NK-92 (cell line): ENCODE measurements around the gene DOK7.
"Not testable (repeated sequence)": the region's sequence is repeated elsewhere in the genome, so short reads cannot be mapped to it uniquely, and the experiment has no call there.

Experiments
- DNase-seq: peaks from one replicate; lab custom pipeline; 2025; ENCODE audit not compliant: unreplicated experiment; lab: John Stamatoyannopoulos, UW

The DOK7 gene

DNA sequence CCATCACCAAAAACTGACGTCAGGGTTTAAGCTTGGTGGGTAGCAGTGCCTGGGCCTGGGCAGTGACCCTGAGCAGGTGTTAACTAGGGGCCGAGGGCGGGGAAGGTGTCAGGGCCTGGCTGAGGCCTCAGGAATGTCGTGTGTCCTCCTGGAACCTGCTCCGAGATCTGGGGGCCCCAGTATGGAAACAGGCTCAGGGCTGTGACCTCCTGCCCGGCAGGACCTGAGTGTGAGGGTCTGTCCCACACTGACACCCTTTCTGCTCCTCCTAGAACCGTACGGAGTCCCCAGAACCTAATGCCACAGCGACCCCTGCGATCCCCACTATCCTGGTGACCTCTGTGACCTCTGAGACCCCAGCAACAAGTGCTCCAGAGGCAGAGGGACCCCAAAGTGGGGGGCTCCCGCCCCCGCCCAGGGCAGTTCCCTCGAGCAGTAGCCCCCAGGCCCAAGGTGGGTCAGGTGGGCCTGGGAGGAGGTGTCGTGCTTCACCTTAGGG is 20.6 kb upstream of the DOK7 start:
- no peak for DNase-seq

DNA sequence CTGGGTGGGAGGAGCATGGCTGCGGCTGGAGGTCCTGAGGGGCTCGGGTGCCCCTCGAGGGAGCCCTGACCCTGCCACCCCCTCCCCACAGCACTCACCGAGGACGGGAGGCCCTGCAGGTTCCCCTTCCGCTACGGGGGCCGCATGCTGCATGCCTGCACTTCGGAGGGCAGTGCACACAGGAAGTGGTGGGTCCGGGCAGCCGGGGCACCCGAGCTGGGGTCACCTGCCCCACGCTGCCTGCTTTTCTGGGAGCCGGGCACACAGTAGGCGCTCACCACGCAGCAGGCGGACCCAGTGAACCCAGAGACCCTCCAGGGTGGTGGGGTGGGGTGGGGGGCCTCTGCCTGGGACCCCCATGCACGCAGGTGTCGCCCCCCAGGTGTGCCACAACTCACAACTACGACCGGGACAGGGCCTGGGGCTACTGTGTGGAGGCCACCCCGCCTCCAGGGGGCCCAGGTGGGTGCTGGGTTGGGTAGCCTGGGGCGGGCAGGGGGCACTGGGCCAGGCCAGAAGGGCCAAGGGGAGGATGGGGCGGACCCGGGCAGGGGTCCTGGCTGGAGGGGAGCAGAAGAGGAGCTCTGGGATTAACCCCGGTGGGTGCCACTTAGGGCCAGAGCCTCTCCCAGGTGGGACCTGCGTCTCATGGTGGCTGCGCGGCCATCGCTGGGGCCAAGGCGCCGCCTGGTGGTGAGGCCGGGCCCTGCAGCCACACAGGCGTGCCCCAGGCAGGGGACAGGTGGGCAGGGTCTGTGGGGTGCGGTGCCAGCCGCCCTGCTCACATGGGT is 20.0 kb upstream of the DOK7 start:
- no peak for DNase-seq

DNA sequence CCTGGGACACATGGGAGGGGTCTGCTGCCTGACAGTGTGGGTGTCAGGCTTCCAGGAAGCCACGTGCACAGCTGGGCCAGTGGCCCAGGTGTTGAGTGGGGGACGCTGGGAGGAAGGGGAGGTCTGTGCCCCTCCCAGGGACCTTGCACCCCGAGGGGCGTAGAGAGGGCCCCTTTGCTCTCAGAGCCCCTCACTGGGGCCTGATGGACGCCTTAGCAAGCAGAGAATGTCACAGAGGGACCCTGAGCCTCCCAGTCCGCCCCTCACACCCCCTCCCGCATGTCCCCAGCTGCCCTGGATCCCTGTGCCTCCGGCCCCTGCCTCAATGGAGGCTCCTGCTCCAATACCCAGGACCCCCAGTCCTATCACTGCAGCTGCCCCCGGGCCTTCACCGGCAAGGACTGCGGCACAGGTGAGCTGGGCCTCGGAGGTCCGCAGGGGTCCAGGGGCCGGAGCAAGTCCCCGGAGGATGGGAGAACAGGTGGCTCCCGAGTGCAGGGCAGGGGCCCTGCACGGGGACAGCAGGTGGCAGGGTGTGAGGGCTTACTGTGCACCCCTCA is 19.3 kb upstream of the DOK7 start:
- DNase-seq = no peak

DNA sequence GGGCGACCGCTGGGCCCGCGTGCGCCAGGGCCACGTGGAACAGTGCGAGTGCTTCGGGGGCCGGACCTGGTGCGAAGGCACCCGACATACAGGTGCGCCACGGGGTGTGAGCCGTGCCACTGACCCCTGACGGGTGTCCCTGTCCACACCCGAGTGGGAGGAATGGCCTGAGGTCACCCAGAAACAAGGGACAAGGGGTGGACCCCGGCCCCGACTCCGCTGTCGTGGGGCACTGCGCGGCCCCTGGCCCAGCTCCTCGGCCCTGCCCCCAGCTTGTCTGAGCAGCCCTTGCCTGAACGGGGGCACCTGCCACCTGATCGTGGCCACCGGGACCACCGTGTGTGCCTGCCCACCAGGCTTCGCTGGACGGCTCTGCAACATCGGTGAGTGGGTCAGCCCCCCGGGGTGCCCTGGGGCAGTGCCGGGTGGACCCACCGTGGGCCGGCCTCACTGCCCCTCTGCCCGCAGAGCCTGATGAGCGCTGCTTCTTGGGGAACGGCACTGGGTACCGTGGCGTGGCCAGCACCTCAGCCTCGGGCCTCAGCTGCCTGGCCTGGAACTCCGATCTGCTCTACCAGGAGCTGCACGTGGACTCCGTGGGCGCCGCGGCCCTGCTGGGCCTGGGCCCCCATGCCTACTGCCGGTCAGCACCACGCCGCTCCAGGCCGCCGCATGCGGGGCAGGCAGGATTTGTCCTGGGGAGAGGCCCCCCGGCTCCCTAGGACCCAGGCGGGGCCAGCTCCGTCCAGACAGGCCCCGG is 18.6 kb upstream of the DOK7 start:
- DNase-seq = no peak

DNA sequence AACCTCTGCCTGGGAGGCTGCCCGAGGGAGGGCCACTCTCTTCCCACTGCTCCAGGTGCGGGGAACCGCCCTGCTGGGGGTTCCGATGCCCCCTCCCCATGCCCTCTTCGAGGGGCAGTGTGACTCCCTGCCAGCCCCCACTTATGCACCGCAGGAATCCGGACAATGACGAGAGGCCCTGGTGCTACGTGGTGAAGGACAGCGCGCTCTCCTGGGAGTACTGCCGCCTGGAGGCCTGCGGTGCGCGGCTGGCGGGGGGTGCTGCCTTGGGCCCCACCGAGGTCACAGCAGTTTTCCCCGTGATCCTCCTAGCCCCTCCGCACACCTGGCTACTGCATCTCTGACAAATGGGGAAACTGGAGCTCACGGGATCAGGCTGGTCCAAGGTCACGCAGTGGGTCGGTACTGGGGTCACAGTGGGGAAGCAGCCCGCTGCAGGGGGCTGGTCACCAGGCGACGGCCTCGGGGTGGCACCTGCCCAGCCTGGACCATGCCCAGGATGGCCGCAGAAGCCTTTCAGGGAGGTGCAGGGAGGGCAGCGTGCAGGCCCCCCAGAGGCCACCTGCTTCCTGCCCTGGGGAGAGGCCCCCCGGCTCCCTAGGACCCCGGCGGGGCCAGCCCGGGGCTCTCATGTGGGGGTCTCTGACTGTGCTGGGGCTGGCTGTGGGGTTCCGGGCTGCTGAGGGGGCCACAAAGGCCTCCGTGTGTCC is 17.8 kb upstream of the DOK7 start:
- no peak for DNase-seq

DNA sequence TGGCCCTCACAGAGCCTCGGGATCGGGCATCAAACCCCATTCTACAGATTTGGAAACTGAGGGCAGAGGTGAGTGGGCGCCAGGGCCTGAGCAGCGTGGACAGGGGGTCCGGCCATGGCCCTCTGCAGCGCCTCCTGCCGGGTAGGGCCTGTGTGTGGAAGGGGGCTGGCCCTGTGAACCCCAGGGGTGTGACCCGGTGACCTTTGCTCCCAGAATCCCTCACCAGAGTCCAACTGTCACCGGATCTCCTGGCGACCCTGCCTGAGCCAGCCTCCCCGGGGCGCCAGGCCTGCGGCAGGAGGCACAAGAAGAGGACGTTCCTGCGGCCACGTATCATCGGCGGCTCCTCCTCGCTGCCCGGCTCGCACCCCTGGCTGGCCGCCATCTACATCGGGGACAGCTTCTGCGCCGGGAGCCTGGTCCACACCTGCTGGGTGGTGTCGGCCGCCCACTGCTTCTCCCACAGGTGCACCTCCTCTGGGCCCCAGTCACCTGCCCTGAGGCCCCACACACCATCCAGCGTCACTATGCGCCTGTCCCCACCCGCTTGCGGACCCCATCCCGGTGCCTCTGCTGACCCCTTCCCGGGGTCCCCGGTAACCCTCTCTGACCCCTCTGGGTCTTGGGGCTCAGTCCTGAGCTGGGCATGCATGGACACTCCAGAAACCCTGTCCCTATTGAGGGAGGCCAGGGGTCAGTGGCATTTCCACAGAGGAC is 17.1 kb upstream of the DOK7 start:
- no peak for DNase-seq

DNA sequence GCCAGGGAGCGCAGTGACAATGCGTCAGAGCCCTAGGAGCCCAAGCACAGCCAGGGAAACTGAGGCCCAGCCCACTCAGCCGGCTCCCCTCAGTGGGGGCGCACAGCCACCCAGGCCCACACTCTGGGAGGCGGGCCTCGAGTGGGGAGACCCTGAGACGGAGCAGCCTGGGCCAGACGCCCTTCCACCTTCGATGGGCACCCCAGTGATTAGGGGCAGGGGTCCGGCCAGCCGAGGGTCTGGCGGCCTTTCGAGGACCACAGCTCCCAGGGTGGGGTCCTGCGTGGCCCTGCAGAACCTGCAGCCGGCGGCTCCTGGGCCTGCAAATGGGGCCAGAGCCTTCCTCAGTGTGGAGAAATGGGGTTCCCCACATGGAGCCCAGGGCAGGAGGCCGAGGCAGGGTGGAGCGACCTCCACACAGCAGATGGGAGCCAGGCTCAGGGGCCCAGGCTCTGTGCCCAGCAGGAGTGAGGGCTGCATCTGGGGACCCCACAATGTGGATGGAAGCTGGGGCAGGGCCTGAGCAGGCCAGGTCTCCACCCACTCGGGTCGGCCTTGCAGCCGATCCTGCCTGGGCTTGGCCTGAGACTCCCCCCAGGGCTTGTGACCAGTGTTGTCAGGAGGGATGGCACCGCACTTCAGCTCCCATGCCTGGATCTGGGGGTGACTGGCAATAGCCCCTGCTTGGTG is 16.3 kb upstream of the DOK7 start:
- no peak for DNase-seq

DNA sequence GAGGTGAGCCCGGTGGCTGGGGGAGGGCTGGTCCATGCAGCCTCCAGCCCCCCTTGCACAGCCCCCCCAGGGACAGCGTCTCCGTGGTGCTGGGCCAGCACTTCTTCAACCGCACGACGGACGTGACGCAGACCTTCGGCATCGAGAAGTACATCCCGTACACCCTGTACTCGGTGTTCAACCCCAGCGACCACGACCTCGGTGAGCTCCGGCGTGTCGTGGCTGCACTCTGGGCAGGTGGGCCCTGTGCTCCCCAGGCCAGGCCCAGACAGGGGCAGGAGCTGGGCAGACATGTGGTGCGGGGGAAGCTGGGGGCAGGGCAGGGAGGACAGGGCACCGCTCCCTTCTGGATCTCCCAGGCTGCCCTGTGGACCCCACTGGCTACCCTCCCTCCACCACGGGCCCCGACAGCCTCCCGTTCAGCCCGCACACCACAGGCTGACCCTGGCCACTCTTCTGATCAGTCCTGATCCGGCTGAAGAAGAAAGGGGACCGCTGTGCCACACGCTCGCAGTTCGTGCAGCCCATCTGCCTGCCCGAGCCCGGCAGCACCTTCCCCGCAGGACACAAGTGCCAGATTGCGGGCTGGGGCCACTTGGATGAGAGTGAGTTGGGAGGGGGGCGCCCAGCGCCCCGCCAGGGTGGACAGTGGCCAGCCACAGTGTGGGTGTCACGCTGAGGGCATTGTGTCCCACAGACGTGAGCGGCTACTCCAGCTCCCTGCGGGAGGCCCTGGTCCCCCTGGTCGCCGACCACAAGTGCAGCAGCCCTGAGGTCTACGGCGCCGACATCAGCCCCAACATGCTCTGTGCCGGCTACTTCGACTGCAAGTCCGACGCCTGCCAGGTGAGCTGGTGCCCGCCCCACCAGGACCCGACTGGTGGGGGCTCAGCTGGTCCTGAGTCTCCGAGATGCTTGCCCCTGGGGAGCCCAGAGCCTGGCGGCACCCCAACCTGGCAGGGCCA is 15.4 kb upstream of the DOK7 start:
- DNase-seq = no peak

DNA sequence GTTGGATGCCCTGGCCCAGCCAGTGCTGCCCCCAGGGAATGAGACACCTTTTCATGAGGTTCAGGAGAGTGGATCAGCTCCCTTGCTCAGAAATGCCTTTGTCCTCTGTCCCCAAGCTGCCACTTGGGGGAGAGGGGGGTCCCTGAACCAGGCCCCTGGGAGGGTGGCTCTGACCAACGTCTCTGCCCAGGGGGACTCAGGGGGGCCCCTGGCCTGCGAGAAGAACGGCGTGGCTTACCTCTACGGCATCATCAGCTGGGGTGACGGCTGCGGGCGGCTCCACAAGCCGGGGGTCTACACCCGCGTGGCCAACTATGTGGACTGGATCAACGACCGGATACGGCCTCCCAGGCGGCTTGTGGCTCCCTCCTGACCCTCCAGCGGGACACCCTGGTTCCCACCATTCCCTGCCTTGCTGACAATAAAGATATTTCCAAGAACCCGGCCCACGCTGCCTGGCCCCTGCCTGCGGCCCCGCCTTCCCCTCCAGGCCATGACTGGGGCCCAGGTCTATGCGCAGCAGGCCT is 14.0 kb upstream of the DOK7 start:
- DNase-seq = no peak

DNA sequence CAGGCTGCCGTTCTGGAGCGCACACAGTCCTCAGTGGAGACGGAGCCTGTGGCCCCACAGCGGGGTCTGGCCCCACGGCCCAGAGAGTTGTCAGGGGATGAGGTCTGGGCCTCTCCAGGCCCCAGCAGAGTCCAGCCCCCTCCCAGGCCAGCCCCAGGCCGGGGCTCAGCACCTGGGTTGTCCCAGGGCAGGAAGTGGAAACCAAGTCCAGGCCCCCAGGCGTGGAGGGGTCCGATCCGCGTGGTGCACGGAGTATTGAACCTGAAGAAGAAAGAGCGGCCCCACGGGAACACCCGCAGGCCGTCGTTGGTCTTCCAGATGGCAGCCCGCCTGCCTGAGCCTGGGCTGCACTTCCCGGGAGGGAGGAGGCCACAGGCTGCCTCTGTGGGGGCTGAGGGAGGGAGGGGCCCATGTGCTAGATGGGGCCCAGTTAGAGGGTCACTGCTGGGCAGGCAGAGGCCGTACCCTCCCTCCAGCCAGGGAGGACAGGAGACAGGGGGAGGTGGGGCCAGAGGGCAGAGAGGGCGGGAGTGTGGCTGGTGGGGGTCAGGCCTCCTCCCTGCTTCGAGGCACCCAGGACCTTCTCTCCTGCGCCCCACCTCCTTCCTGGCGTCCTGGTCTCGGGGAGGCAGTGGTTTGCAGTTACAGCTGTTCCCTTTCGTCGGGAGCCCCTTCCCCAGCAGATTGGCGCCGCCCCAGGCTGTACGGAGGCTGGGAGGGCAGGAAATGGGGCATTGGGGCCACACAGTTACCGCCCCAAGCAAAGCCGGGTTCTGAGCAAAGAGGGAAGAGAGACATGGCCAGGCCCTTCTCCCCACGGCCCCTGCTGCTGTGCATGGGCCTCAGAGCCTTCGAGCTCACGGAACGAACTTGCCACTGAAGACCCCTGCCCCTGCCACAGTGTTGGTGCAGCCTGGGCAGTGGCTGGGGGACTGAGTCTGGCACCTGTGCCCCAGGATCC is 13.3 kb upstream of the DOK7 start:
- no peak for DNase-seq

DNA sequence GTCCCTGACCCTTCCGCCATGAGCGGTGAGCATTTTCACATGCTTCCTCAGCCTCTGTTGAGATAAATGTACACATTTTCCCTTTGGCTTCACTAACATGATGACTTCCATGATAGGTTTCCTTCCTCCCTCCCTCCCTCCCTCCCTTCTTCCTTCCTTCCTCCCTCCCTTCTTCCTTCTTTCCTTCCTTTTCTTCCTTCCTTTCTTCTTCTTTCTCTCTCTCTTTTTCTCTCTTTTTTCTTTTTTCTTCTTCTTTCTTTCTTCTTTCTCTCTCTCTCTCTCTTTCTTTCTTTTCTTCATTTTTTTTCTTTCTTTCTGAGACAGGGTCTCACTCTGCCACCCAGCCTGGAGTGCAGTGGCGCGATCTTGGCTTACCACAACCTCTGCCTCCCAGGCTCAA is 12.5 kb upstream of the DOK7 start:
- no peak for DNase-seq

DNA sequence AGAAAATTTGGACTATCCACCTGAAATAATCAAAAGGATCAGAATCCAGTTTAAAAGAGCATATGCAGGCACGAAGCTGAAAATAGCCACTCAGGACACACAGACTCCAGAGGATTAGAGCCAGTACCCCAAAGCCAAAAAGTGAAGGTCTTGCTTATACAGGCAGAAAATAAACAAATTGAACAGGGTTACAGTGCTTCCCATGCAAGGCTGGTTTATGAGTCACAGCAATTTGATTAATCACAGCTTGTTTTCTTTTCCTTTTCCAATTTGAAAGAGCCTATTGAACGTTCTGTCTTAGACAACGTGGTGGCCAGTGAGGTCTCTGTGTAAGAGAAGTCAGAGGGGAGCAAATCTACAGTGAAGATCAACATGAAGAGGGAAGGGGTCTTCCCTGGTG is 11.2 kb upstream of the DOK7 start:
- no peak for DNase-seq

DNA sequence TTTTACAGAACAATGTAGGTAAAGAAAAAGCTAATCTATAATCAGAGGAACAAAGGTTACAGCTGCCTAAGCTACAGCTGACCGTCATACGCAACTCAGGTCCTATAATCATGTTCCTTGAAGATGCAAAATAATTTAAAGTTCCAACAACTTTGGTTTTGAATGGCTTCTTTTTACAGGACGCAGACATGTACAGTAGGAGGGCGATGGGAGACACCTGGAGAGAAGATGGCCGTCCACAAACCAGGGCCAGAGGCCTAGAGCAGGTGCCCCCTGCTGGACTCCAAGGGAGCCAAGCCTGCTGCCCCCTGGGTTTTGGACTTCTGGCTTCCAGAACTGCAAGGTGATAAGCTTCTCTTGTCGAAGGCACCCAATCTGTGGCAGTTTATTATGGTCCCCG is 10.7 kb upstream of the DOK7 start:
- DNase-seq = no peak

DNA sequence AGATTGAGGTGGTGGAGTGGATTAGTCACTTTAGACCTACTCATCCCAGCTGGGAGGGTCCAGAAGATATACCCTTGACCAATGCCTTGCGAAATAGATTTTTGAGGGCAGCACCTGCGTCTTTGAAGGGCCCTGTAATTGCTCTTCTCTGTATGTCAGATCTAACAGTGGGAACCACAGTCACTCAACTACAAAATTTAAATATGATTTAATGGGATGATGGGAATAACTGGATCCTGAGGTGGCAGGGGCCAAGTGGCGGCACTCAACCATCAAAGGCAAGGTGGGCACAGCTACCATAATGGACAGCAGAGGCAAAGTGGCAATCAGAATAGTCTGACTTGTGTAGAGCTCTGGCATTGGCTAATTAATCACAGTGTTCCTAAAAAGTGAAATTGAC is 7.5 kb upstream of the DOK7 start:
- not testable (repeated sequence) for DNase-seq

DNA sequence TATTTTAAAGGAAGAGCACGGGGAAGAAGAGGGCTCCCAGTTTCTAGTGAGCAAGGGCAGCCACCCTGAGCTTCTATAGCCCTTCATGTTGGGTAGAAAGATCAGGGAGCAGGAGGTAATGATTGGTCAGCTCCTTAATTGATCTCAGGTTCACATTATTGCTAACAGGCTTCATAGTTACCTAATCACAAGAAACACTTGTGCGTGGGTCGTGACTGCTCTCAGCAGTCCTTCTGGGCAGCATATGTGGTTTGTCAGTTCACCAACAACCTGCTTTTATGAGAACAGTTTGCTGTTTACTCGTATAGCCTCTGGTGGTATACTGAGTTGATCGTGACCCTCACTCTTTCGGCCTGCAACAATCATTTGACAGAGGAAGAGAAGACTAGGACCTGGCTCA is 4.7 kb upstream of the DOK7 start:
- no peak for DNase-seq

DNA sequence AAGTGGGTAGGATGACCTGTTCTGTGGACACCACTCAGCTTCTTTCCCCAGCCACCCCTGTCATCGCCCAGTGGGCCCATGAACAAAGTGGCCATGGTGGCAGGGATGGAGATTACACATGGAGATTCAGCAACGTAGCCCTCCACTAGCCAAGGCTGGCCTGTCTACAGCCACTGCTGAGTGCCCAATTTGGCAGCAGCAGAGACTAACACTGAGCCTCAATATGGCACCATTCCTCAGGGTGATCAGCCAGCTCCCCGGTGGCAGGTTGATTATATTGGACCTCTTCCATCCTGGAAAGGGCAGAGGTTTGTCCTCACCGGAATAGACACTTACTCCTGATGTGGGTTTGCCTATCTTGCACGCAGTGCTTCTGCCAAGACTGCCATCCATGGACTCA is 4.0 kb upstream of the DOK7 start:
- not testable (repeated sequence) for DNase-seq

DNA sequence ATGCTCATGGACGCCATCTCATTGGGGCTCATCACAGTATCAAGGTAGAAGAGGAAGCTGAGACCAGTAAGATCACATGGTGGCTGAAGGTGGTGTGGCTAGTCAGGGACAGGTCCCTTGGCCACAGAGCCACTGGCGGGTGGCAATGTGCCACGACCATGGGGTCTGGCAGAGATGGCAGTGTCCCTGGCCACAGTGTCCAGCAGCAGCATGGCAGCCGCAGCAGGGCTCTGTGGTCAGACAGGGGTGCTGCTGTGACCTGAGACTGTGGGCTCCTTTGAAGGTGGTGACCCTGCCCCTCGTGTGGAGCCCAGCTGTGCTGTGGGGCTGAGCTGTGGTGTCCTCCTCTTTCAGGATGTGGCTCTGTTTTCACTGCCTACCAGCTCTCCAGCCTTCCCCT is 2.2 kb upstream of the DOK7 start:
- no peak for DNase-seq
